CD4-positive, alpha-beta T cell treated with Interleukin-1 beta for 1 hour (primary cell): Measurements from ENCODE around the gene KRT80.
"Not testable (repeated sequence)": the region's sequence is repeated elsewhere in the genome, so short reads cannot be mapped to it uniquely, and the experiment has no call there.

Source experiments
- DNase-seq, 2 donors: peaks; one replicate each; pipeline ENCODE4 v3.0.0-alpha.2; 2020 to 2022

Gene KRT80

GRCh38 chr12:52191841-52192791, at the start of gene KRT80:
TSS of gene KRT80 (minus strand) at chr12:52192014. CDS start at chr12:52191902, 112 bp downstream.
- peak in 1 of 2 donors; percentile 53 for DNase-seq

- DNase-seq = no peak
These were observed 49.5 kb upstream of the KRT80 start for GRCh38 chr12:52241205-52241842.

GRCh38 chr12:52240247-52240646, 48.4 kb upstream of the KRT80 start:
- DNase-seq = not testable (repeated sequence)

GRCh38 chr12:52239767-52240166, 48.0 kb upstream of the KRT80 start:
- DNase-seq = no peak

- DNase-seq = no peak
These were observed 47.3 kb upstream of the KRT80 start for GRCh38 chr12:52238916-52239646.

- DNase-seq = no peak
These were observed 46.5 kb upstream of the KRT80 start for GRCh38 chr12:52238207-52238840.

GRCh38 chr12:52236386-52237050, 44.7 kb upstream of the KRT80 start:
- no peak for DNase-seq

- no peak for DNase-seq
These were observed 44.1 kb upstream of the KRT80 start for GRCh38 chr12:52235822-52236361.

- no peak for DNase-seq
These were observed 43.4 kb upstream of the KRT80 start for GRCh38 chr12:52235001-52235764.

GRCh38 chr12:52234223-52234810, 42.5 kb upstream of the KRT80 start:
- no peak for DNase-seq

GRCh38 chr12:52233462-52234207, 41.8 kb upstream of the KRT80 start:
- DNase-seq = no peak

- no peak for DNase-seq
These were observed 41.1 kb upstream of the KRT80 start, which contains the start of gene KRT7 for GRCh38 chr12:52232674-52233461. TSS of gene KRT7 (plus strand) at chr12:52233243. CDS start at chr12:52233297, 54 bp downstream.

GRCh38 chr12:52232203-52232673, 40.4 kb upstream of the KRT80 start:
- no peak for DNase-seq

GRCh38 chr12:52231305-52232202, 39.7 kb upstream of the KRT80 start:
- no peak for DNase-seq

- DNase-seq = no peak
These were observed 38.8 kb upstream of the KRT80 start for GRCh38 chr12:52230364-52231281.

GRCh38 chr12:52229836-52230343, 38.1 kb upstream of the KRT80 start:
- no peak for DNase-seq
